GM21515 (cell line): ENCODE measurements around the gene ATIC.

Experiments used
- ATAC-seq: cut with Tn5 transposase; IDR thresholded peaks from one replicate; pipeline ENCODE4 v1.9.1; 2021; ENCODE audit not compliant: unreplicated experiment

The ATIC gene

DNA sequence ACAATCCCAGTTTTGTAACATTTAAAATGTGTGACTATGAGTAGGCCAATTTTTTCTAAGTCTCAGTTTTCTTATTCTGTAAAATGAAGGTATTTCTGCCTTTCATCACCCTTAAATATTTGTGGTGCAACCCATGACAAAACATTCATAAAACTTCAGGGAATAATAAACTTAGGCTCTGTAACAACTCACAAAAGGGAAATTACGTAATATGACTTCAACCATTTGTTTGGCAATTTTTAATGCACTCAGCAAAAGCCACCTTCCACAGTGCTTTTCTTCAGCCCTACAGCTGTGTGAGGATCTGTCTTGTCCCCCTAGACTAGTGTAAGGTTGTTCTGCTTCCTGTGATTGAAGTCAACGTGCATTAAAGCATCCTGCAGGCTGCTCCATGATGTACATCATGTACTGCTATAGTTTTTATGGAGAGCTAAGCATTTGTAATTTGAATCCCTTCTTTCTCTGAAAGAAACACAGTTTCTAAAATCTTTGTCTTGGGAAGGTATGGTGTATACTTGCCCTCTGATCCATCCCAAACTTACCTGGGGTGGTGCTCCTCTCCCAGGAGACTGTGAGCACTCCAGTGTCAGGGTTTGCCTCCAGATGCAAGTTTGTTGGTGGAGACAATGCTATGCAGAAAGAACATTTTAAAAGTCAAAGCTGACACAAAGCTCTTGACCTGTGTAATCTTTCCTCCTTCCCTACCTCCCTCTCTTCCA is 84.9 kb downstream of the ATIC start:
- no peak for ATAC-seq

DNA sequence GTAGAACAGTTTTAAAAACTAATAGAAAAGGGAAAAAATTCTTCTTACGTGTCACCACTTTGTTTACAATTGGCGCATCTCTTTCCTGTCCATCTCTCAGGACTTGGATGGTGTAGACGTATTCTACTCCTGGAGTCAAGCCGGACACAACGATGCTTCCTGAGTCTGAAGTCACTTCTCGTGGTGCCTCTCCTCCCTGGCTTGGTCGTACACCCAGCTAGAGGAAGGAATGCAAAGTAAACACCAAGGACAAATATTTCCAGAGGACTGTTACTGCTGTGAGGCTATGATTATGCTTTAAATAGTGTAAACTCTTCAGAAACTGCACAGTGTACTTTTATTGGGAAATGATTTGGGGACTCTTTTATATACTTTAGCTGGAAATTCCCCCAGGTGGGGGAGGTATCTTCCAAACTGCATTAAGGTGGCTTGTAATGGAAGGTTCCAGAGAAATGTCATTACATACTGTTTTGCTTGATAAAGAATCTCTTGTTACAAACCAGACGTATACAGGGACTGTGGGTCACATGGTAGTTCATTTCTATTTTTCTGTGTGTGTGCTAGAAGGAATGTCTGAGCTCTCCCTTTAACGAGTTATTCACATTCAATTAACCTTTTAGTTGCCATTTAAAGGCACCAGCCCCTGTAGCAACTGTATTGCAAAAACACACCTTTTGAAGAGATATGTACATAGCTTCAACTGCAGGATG is 85.9 kb downstream of the ATIC start:
- no peak for ATAC-seq

DNA sequence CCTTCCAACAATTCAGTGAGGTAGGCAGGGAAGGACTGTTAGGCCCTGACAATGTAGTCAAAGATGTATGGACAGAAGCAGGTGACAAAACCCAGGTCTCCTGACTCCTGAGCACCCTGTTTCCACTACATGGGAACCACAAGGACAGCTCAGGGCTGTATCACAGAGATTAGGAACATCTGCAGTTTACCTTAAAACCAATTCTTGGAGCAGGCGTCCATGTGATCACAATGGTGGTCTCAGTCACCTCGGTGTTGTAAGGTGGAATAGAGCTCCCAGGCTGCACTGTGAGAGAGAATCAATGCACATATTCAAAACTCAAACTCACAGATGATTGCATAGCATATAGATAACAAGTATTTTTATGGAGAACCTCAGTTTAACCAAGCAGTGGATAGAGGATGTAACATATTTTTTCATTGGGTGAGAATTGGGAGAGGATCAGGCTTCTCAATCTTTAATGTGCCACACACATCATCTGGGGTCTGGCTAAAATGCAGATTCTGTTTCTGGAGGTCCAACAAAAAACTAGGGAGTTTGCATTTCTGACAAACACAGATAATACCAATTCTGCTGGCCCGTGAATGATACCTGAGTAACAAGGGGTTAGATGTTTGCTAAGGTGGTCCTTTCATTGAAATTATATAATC is 87.3 kb downstream of the ATIC start:
- ATAC-seq, result no peak
